ENCODE measurements around the gene RGS8. TPM values are rescaled to one million over a fixed set of nuclear protein-coding genes. Genes with fewer than 3 reads are reported as not detected.

Gene RGS8
- total RNA-seq, 1 experiment from 2014 or later: 25.5 TPM

- Histone ChIP-seq H3K27ac (ENCODE audit: low read length) (no peak overlapping the region), H2AFZ (ENCODE audit: low read length) (no peak overlapping the region), H3K4me2 (ENCODE audit: low read depth, low read length, poor library complexity, severe bottlenecking) (peak overlapping the region; percentile 36), H3K4me3 (ENCODE audit: low read length) (no peak overlapping the region), H3K4me1 (ENCODE audit: low read length) (peaks cover 56% of the 10 kb centered on the region), H4K20me1 (ENCODE audit: insufficient read depth, low read depth, low read length) (no peaks in the 10 kb centered on the region), H3K79me2 (ENCODE audit: low read length) (no peaks in the 10 kb centered on the region), H3K27me3 (ENCODE audit: low read length) (no peaks in the 10 kb centered on the region), H3K9ac (ENCODE audit: low read length) (no peak overlapping the region), H3K36me3 (ENCODE audit: insufficient read depth, low read length) (no peaks in the 10 kb centered on the region; the same call in 1 of the 2 replicates), H3K9me2 (replicated peaks; ENCODE audit: insufficient read depth, low read length) (no peaks in the 10 kb centered on the region), H3K9me3 (ENCODE audit: low read length) (no peaks in the 10 kb centered on the region)
- no peak for DNase-seq
Observed at GRCh38 chr1:182664296-182664695, 20.1 kb downstream of the RGS8 start.

GRCh38 chr1:182662956-182663355, 21.4 kb downstream of the RGS8 start:
- Histone ChIP-seq H4K20me1 (ENCODE audit: insufficient read depth, low read depth, low read length) (no peaks in the 10 kb centered on the region), H2AFZ (ENCODE audit: low read length) (no peak overlapping the region), H3K27ac (ENCODE audit: low read length) (no peak overlapping the region), H3K4me1 (ENCODE audit: low read length) (peaks cover 42% of the 10 kb centered on the region), H3K9ac (ENCODE audit: low read length) (no peak overlapping the region), H3K27me3 (ENCODE audit: low read length) (no peaks in the 10 kb centered on the region), H3K9me2 (replicated peaks; ENCODE audit: insufficient read depth, low read length) (no peaks in the 10 kb centered on the region), H3K4me2 (ENCODE audit: low read depth, low read length, poor library complexity, severe bottlenecking) (no peak overlapping the region), H3K9me3 (ENCODE audit: low read length) (no peaks in the 10 kb centered on the region), H3K79me2 (ENCODE audit: low read length) (no peaks in the 10 kb centered on the region), H3K36me3 (ENCODE audit: insufficient read depth, low read length) (no peaks in the 10 kb centered on the region; the same call in 1 of the 2 replicates), H3K4me3 (ENCODE audit: low read length) (no peak overlapping the region)
- no peak for DNase-seq

- Histone ChIP-seq H3K9me3 (ENCODE audit: low read length) (no peaks in the 10 kb centered on the region), H3K27ac (ENCODE audit: low read length) (no peak overlapping the region), H4K20me1 (ENCODE audit: insufficient read depth, low read depth, low read length) (no peaks in the 10 kb centered on the region), H3K27me3 (ENCODE audit: low read length) (no peaks in the 10 kb centered on the region), H3K36me3 (ENCODE audit: insufficient read depth, low read length) (no peaks in the 10 kb centered on the region; the same call in 1 of the 2 replicates), H3K9me2 (replicated peaks; ENCODE audit: insufficient read depth, low read length) (no peaks in the 10 kb centered on the region), H3K4me1 (ENCODE audit: low read length) (peaks cover 36% of the 10 kb centered on the region), H2AFZ (ENCODE audit: low read length) (no peak overlapping the region), H3K4me2 (ENCODE audit: low read depth, low read length, poor library complexity, severe bottlenecking) (peak overlapping the region; percentile 5), H3K4me3 (ENCODE audit: low read length) (no peak overlapping the region), H3K79me2 (ENCODE audit: low read length) (no peaks in the 10 kb centered on the region), H3K9ac (ENCODE audit: low read length) (no peak overlapping the region)
- DNase-seq: no peak
Observed at GRCh38 chr1:182662121-182662890, 22.1 kb downstream of the RGS8 start.

- Histone ChIP-seq H3K4me1 (ENCODE audit: low read length) (peaks cover 19% of the 10 kb centered on the region), H3K4me2 (ENCODE audit: low read depth, low read length, poor library complexity, severe bottlenecking) (no peak overlapping the region), H3K4me3 (ENCODE audit: low read length) (no peak overlapping the region), H3K27ac (ENCODE audit: low read length) (no peak overlapping the region), H3K9ac (ENCODE audit: low read length) (no peak overlapping the region), H3K27me3 (ENCODE audit: low read length) (no peaks in the 10 kb centered on the region), H4K20me1 (ENCODE audit: insufficient read depth, low read depth, low read length) (no peaks in the 10 kb centered on the region), H2AFZ (ENCODE audit: low read length) (no peak overlapping the region), H3K36me3 (ENCODE audit: insufficient read depth, low read length) (no peaks in the 10 kb centered on the region), H3K79me2 (ENCODE audit: low read length) (no peaks in the 10 kb centered on the region), H3K9me3 (ENCODE audit: low read length) (no peaks in the 10 kb centered on the region), H3K9me2 (replicated peaks; ENCODE audit: insufficient read depth, low read length) (no peaks in the 10 kb centered on the region)
- DNase-seq: no peak
Observed at GRCh38 chr1:182658055-182658454, 26.3 kb downstream of the RGS8 start.

- Histone ChIP-seq H3K4me2 (ENCODE audit: low read depth, low read length, poor library complexity, severe bottlenecking) (no peak overlapping the region), H3K36me3 (ENCODE audit: insufficient read depth, low read length) (no peaks in the 10 kb centered on the region), H3K4me1 (ENCODE audit: low read length) (peaks cover 21% of the 10 kb centered on the region), H4K20me1 (ENCODE audit: insufficient read depth, low read depth, low read length) (no peaks in the 10 kb centered on the region), H3K27ac (ENCODE audit: low read length) (no peak overlapping the region), H3K4me3 (ENCODE audit: low read length) (no peak overlapping the region), H3K9me2 (replicated peaks; ENCODE audit: insufficient read depth, low read length) (no peaks in the 10 kb centered on the region), H3K27me3 (ENCODE audit: low read length) (no peaks in the 10 kb centered on the region), H2AFZ (ENCODE audit: low read length) (no peak overlapping the region), H3K79me2 (ENCODE audit: low read length) (no peaks in the 10 kb centered on the region), H3K9me3 (ENCODE audit: low read length) (no peaks in the 10 kb centered on the region), H3K9ac (ENCODE audit: low read length) (no peak overlapping the region)
- no peak for DNase-seq
Observed at GRCh38 chr1:182656842-182657397, 27.5 kb downstream of the RGS8 start.

- no peaks in the 10 kb centered on the region for H4K20me1 ChIP-seq (ENCODE audit: insufficient read depth, low read depth, low read length)
- H3K27ac ChIP-seq (ENCODE audit: low read length): no peak overlapping the region
- no peaks in the 10 kb centered on the region for H3K36me3 ChIP-seq (ENCODE audit: insufficient read depth, low read length)
- H3K27me3 ChIP-seq (ENCODE audit: low read length): no peaks in the 10 kb centered on the region
- peaks cover 44% of the 10 kb centered on the region for H3K4me1 ChIP-seq (ENCODE audit: low read length)
- no peak overlapping the region for H2AFZ ChIP-seq (ENCODE audit: low read length)
- no peaks in the 10 kb centered on the region for H3K79me2 ChIP-seq (ENCODE audit: low read length)
- H3K9me2 ChIP-seq (replicated peaks; ENCODE audit: insufficient read depth, low read length): no peaks in the 10 kb centered on the region
- no peak overlapping the region for H3K4me3 ChIP-seq (ENCODE audit: low read length)
- DNase-seq: no peak
- H3K4me2 ChIP-seq (ENCODE audit: low read depth, low read length, poor library complexity, severe bottlenecking): no peak overlapping the region
- H3K9me3 ChIP-seq (ENCODE audit: low read length): no peaks in the 10 kb centered on the region
- no peak overlapping the region for H3K9ac ChIP-seq (ENCODE audit: low read length)
Observed at GRCh38 chr1:182653986-182654385, 30.4 kb downstream of the RGS8 start.

- H3K9me2 ChIP-seq (replicated peaks; ENCODE audit: insufficient read depth, low read length): no peaks in the 10 kb centered on the region
Observed at GRCh38 chr1:182652933-182653332, 31.5 kb downstream of the RGS8 start.

GRCh38 chr1:182651339-182651724, 33.1 kb downstream of the RGS8 start:
- Histone ChIP-seq H4K20me1 (ENCODE audit: insufficient read depth, low read depth, low read length) (no peaks in the 10 kb centered on the region), H3K9me2 (replicated peaks; ENCODE audit: insufficient read depth, low read length) (no peaks in the 10 kb centered on the region), H3K79me2 (ENCODE audit: low read length) (no peaks in the 10 kb centered on the region), H3K27ac (ENCODE audit: low read length) (peak overlapping the region; percentile 50; the same call in 1 of the 2 replicates), H3K9me3 (ENCODE audit: low read length) (no peaks in the 10 kb centered on the region), H2AFZ (ENCODE audit: low read length) (no peak overlapping the region), H3K36me3 (ENCODE audit: insufficient read depth, low read length) (no peaks in the 10 kb centered on the region), H3K4me3 (ENCODE audit: low read length) (peak overlapping the region; percentile 27; the same call in 1 of the 2 replicates), H3K9ac (ENCODE audit: low read length) (peak overlapping the region; percentile 21; the same call in 1 of the 2 replicates), H3K27me3 (ENCODE audit: low read length) (no peaks in the 10 kb centered on the region), H3K4me2 (ENCODE audit: low read depth, low read length, poor library complexity, severe bottlenecking) (peak overlapping the region; percentile 56), H3K4me1 (ENCODE audit: low read length) (peaks cover 54% of the 10 kb centered on the region)
- DNase-seq: no peak

More at GRCh38 chr1:182652933-182653332, 31.5 kb downstream of the RGS8 start:
- no peaks in the 10 kb centered on the region for H4K20me1 ChIP-seq (ENCODE audit: insufficient read depth, low read depth, low read length)
- DNase-seq: no peak
- H3K27me3 ChIP-seq (ENCODE audit: low read length): no peaks in the 10 kb centered on the region
- H2AFZ ChIP-seq (ENCODE audit: low read length): peak overlapping the region; percentile 27; the same call in 1 of the 2 replicates
- H3K4me1 ChIP-seq (ENCODE audit: low read length): peaks cover 53% of the 10 kb centered on the region
- peak overlapping the region; percentile 26; the same call in 1 of the 2 replicates for H3K9ac ChIP-seq (ENCODE audit: low read length)
- H3K27ac ChIP-seq (ENCODE audit: low read length): peak overlapping the region; percentile 50
- H3K4me3 ChIP-seq (ENCODE audit: low read length): no peak overlapping the region
- H3K4me2 ChIP-seq (ENCODE audit: low read depth, low read length, poor library complexity, severe bottlenecking): peak overlapping the region; percentile 56
- H3K79me2 ChIP-seq (ENCODE audit: low read length): no peaks in the 10 kb centered on the region
- no peaks in the 10 kb centered on the region for H3K9me3 ChIP-seq (ENCODE audit: low read length)
- no peaks in the 10 kb centered on the region for H3K36me3 ChIP-seq (ENCODE audit: insufficient read depth, low read length)

Data from Karpas-422 (cell line).